GM10248 (cell line): ENCODE results near the gene ALDH4A1.

Experiments
- CTCF ChIA-PET: fragments of 300-600 bp; sonication (Branson Sonifier 250); formaldehyde crosslinking; extraction: SDS; loops from one replicate; lab custom pipeline; 2021; ENCODE audit warnings: antibody characterized with exemption; lab: Yijun Ruan, JAX
- POLR2A ChIA-PET: fragments of 350-650 bp; sonication (Branson Sonifier 250); formaldehyde crosslinking; extraction: SDS; loops from one replicate; lab custom pipeline; 2020; ENCODE audit warnings: antibody characterized with exemption; lab: Yijun Ruan, JAX
- DNase-seq: peaks from one replicate; pipeline ENCODE4 v3.0.0; 2012; ENCODE audit errors: extremely low spot score
- CTCF ChIP-seq: IDR thresholded peaks from 2 replicates; pipeline ENCODE4 v1.5.1; 2012; ENCODE audit warnings: mild to moderate bottlenecking, low read depth; ENCODE audit errors: extremely low read depth, missing control alignments, control extremely low read depth

The ALDH4A1 gene

GRCh38 chr1:18877282-18877681 is 25.1 kb downstream of the ALDH4A1 start:
- DNase-seq: no peak
- ChIA-PET CTCF (interaction anchor here (3.3 kb wide), 1 partner anchor 12 kb away, joined by 21 read pairs; no protein-coding TSS in a partner anchor), POLR2A (no interaction called here)
- no peak for TF ChIP-seq CTCF

- no peak for DNase-seq
- ChIA-PET CTCF (interaction anchor here (1.3 to 4.6 kb wide), 7 partner anchors 8 to 278 kb away, joined by 5 to 32 read pairs (median 14); no protein-coding TSS in a partner anchor), POLR2A (no interaction called here)
- TF ChIP-seq CTCF: no peak
These were observed 26.1 kb downstream of the ALDH4A1 start for GRCh38 chr1:18876210-18876609.

GRCh38 chr1:18875796-18876128 is 26.6 kb downstream of the ALDH4A1 start:
- no peak for TF ChIP-seq CTCF
- POLR2A ChIA-PET: no interaction called here
- CTCF ChIA-PET: interaction anchor here (0.8 to 4.6 kb wide), 11 partner anchors 8 to 363 kb away, joined by 3 to 32 read pairs (median 5); no protein-coding TSS in a partner anchor
- no peak for DNase-seq

- peak; percentile 84 for DNase-seq
- peak; percentile 59 for TF ChIP-seq CTCF
- POLR2A ChIA-PET: no interaction called here
- CTCF ChIA-PET: interaction anchor here (0.8 to 4.6 kb wide), 11 partner anchors 8 to 363 kb away, joined by 3 to 32 read pairs (median 5); no protein-coding TSS in a partner anchor
These were observed 27.1 kb downstream of the ALDH4A1 start for GRCh38 chr1:18875107-18875795.

GRCh38 chr1:18874600-18874999 is 27.8 kb downstream of the ALDH4A1 start:
- CTCF ChIA-PET: interaction anchor here (1.5 to 4.6 kb wide), 7 partner anchors 10 to 276 kb away, joined by 5 to 32 read pairs (median 14); no protein-coding TSS in a partner anchor
- POLR2A ChIA-PET: no interaction called here
- DNase-seq: no peak
- no peak for TF ChIP-seq CTCF

GRCh38 chr1:18874036-18874435 is 28.3 kb downstream of the ALDH4A1 start:
- TF ChIP-seq CTCF: no peak
- no peak for DNase-seq
- ChIA-PET CTCF (interaction anchor here (1.7 to 4.6 kb wide), 6 partner anchors 11 to 276 kb away, joined by 3 to 32 read pairs (median 18); partner anchors contain the start of gene ALDH4A1), POLR2A (no interaction called here)
